Neural progenitor cell (in vitro differentiated cells): ENCODE data around the gene ANKRA2. TPM values are rescaled to one million over a fixed set of nuclear protein-coding genes. Genes with fewer than 3 reads are reported as not detected.

ENCODE experiments used
- DNase-seq: peaks from one replicate; pipeline ENCODE4 v3.0.0-alpha.2; 2016; ENCODE audit warnings: low spot score
- H2AFZ ChIP-seq: fragments of 200-600 bp; sonication (generic); replicated peaks from 2 replicates; pipeline ENCODE4 v1.6.1; 2016; ENCODE audit warnings: antibody characterized with exemption
- H3F3A ChIP-seq: fragments of 200-600 bp; sonication (generic); 2 replicates; pipeline ENCODE4 v1.6.1; 2016; ENCODE audit warnings: antibody characterized with exemption, low read depth
- H3K27ac ChIP-seq: fragments of 200-600 bp; sonication (generic); 2 replicates; pipeline ENCODE4 v1.5.1; 2016; ENCODE audit warnings: mild to moderate bottlenecking
- H3K27me3 ChIP-seq: fragments of 200-600 bp; sonication (generic); 2 replicates; pipeline ENCODE4 v1.6.1; 2016; ENCODE audit warnings: mild to moderate bottlenecking, moderate library complexity
- H3K36me3 ChIP-seq: fragments of 200-600 bp; sonication (generic); 2 replicates; pipeline ENCODE4 v1.5.1; 2016
- H3K4me1 ChIP-seq: fragments of 200-600 bp; sonication (generic); 2 replicates; pipeline ENCODE4 v1.6.1; 2016; ENCODE audit warnings: mixed run types
- H3K4me2 ChIP-seq: fragments of 200-600 bp; sonication (generic); 2 replicates; pipeline ENCODE4 v1.6.1; 2016
- H3K4me3 ChIP-seq: fragments of 200-600 bp; sonication (generic); 2 replicates; pipeline ENCODE4 v1.5.1; 2016
- H3K79me2 ChIP-seq: fragments of 200-600 bp; sonication (generic); 2 replicates; pipeline ENCODE4 v1.6.1; 2016; ENCODE audit warnings: low read depth
- H3K9ac ChIP-seq: fragments of 200-600 bp; sonication (generic); 2 replicates; pipeline ENCODE4 v1.6.1; 2016
- H3K9me3 ChIP-seq: fragments of 200-600 bp; sonication (generic); 2 replicates; pipeline ENCODE4 v1.5.1; 2016; ENCODE audit warnings: low read depth
- H4K20me1 ChIP-seq: fragments of 200-600 bp; sonication (generic); 2 replicates; pipeline ENCODE4 v1.6.1; 2016; ENCODE audit warnings: low read depth
- H3K27ac Mint-ChIP-seq: 3 replicates; pipeline ENCODE4 v1.8.0; 2021; ENCODE audit warnings: mixed read lengths
- H3K27me3 Mint-ChIP-seq: 2 replicates; pipeline ENCODE4 v1.8.0; 2022; ENCODE audit warnings: low read depth, mild to moderate bottlenecking, inconsistent platforms, moderate library complexity, mixed read lengths; ENCODE audit not compliant: insufficient read depth
- H3K36me3 Mint-ChIP-seq: 3 replicates; pipeline ENCODE4 v1.8.0; 2021; ENCODE audit warnings: mixed read lengths
- H3K4me1 Mint-ChIP-seq: 3 replicates; pipeline ENCODE4 v1.8.0; 2021; ENCODE audit warnings: mixed read lengths
- H3K4me3 Mint-ChIP-seq: 3 replicates; pipeline ENCODE4 v1.8.0; 2021; ENCODE audit warnings: mild to moderate bottlenecking, moderate library complexity, mixed read lengths
- H3K9me3 Mint-ChIP-seq: 3 replicates; pipeline ENCODE4 v1.8.0; 2020; ENCODE audit warnings: mixed read lengths
- CTCF ChIP-seq: fragments of 200-600 bp; sonication (generic); IDR thresholded peaks from 2 replicates; pipeline ENCODE4 v1.5.1; 2017; ENCODE audit warnings: antibody characterized with exemption, mild to moderate bottlenecking
- EZH2 ChIP-seq: fragments of 200-600 bp; sonication (generic); IDR thresholded peaks from 2 replicates; pipeline ENCODE4 v1.6.1; 2017; ENCODE audit warnings: antibody characterized with exemption, mild to moderate bottlenecking, moderate library complexity
- EZH2phosphoT487 ChIP-seq: fragments of 200-600 bp; sonication (generic); IDR thresholded peaks from 2 replicates; pipeline ENCODE4 v1.6.1; 2017; ENCODE audit warnings: antibody characterized with exemption
- total RNA-seq: library from RNA; depleted of rRNA; stranded (reverse); fragments of >200 nt; gene quantifications from 2 replicates; pipeline ENCODE4 v1.2.3, GENCODE V29; 2015; ENCODE audit warnings: low replicate concordance

The ANKRA2 gene, protein sequence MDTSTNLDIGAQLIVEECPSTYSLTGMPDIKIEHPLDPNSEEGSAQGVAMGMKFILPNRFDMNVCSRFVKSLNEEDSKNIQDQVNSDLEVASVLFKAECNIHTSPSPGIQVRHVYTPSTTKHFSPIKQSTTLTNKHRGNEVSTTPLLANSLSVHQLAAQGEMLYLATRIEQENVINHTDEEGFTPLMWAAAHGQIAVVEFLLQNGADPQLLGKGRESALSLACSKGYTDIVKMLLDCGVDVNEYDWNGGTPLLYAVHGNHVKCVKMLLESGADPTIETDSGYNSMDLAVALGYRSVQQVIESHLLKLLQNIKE
- total RNA-seq, result 32.7 and 64.3 TPM in 2 replicates

DNA sequence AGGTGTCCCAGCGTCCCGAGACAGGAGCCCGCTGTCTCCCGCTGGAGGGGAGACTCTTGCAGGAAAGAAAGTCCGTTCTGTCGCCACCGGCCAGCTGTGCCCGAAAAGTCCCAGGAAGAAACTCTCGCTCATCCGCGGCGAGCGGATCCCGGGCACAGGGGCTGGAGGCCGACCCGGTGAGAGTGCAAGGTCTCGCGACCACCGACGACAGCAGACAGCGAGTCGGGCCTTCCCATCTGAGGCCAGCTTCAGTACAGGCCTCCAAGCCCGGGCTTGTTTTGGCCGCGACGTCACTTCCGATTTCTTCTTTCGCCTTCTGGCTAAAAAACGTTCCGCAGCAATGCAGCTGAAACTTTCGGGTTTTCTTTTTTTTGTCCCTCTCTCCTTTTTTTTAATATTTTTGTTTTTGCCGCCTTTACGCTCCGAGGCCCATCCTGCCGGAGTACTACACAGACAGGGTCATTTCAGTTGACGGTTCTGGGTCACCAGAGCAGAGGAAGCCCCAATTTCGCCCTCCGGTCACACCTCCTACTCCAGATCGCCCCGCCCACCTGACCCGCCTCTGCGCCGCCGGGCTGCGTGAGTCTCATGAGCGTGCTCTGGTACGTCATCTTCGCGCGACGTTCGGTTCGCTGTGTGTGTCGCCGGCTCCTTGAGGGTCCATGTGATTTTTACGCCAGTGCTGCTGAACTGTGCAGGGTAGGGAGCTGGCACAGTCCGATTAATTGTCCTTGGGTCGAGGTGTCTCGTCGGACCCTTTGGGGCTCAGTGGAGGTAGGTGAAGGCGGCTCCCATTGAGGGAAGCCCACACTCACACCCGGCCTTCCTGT, at the start of gene ANKRA2, which contains the start of gene UTP15:
TSS of gene ANKRA2 (minus strand) at position 501 of the 830 bp plus-strand sequence. CDS start 2,758 bp downstream, outside the sequence.
TSS of gene UTP15 (plus strand) at position 605 of the 830 bp plus-strand sequence. CDS start 1,602 bp downstream, outside the sequence.
- peak within 1 kb of the TSS; percentile 49 for H3K27ac ChIP-seq
- DNase-seq, result peak; percentile 100
- H3K9me3 Mint-ChIP-seq, result no peaks in the 10 kb centered on the region

DNA sequence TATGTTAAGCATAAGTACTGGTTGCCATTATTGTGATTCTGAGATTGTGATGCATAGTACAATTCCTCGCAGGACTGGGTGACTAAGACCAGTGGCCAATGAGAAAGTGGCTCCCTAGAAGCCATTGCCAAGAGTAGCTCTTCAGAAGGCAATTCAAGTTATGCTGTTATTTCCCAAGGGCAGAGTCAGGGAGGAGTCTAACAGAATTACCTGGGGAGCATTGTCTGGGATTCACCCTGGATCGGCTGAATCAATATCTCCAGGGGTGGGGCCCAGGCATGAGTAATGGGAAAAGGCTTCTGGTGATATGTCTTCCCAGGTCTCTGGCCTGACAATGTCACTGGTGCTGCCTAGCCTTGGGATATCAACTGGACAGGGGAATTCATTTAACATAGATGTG, 49.6 kb upstream of the ANKRA2 start:
- H3K4me2 ChIP-seq, result no peak overlapping the region

More for the DNA sequence above, at the start of gene ANKRA2, which contains the start of gene UTP15:
- Histone ChIP-seq H2AFZ (peak within 1 kb of the TSS; percentile 86), H3K27me3 (no peaks in the 10 kb centered on the region), H3K9ac (peak within 1 kb of the TSS; percentile 90), H3K4me2 (peak within 1 kb of the TSS; percentile 96), H3K4me1 (peaks cover 18% of the 10 kb centered on the region), H4K20me1 (no peaks in the 10 kb centered on the region), H3K9me3 (no peaks in the 10 kb centered on the region), H3K79me2 (peaks cover 70% of the 10 kb centered on the region), H3F3A (peaks cover 4% of the 10 kb centered on the region), H3K4me3 (peak within 1 kb of the TSS; percentile 92), H3K36me3 (no peaks in the 10 kb centered on the region)
- H3K4me1 Mint-ChIP-seq, result peaks cover 15% of the 10 kb centered on the region
- no peaks in the 10 kb centered on the region for H3K27me3 Mint-ChIP-seq
- TF ChIP-seq EZH2phosphoT487, result no peak
- no peak for TF ChIP-seq CTCF
- no peak for TF ChIP-seq EZH2
- peaks cover 5% of the 10 kb centered on the region for H3K36me3 Mint-ChIP-seq
- H3K27ac Mint-ChIP-seq, result peak within 1 kb of the TSS; percentile 95
- H3K4me3 Mint-ChIP-seq, result peak within 1 kb of the TSS; percentile 97

GRCh38 chr5:73612799-73613198, 47.4 kb upstream of the ANKRA2 start:
- TF ChIP-seq EZH2phosphoT487 (no peak), CTCF (no peak), EZH2 (no peak)
- H3K36me3 ChIP-seq, result no peaks in the 10 kb centered on the region
- H3K79me2 ChIP-seq, result no peaks in the 10 kb centered on the region
- no peaks in the 10 kb centered on the region for H3K4me1 Mint-ChIP-seq
- H3K4me2 ChIP-seq, result no peak overlapping the region
- H3K9me3 ChIP-seq, result no peaks in the 10 kb centered on the region
- no peak overlapping the region for H3K4me3 Mint-ChIP-seq
- H3K9me3 Mint-ChIP-seq, result no peaks in the 10 kb centered on the region
- H3K27me3 Mint-ChIP-seq, result peaks cover 2% of the 10 kb centered on the region
- no peaks in the 10 kb centered on the region for H4K20me1 ChIP-seq
- no peak overlapping the region for H3K27ac ChIP-seq
- no peaks in the 10 kb centered on the region for H3K27me3 ChIP-seq
- H3K27ac Mint-ChIP-seq, result no peak overlapping the region
- H3K4me3 ChIP-seq, result no peak overlapping the region
- H3K4me1 ChIP-seq, result no peaks in the 10 kb centered on the region
- H3K9ac ChIP-seq, result no peak overlapping the region
- DNase-seq, result no peak
- no peaks in the 10 kb centered on the region for H3F3A ChIP-seq
- H2AFZ ChIP-seq, result no peak overlapping the region
- H3K36me3 Mint-ChIP-seq, result no peaks in the 10 kb centered on the region

More for the DNA sequence above, 49.6 kb upstream of the ANKRA2 start:
- Histone ChIP-seq H3K9me3 (no peaks in the 10 kb centered on the region), H4K20me1 (no peaks in the 10 kb centered on the region), H3K27ac (no peak overlapping the region), H3K4me3 (no peak overlapping the region), H3K79me2 (no peaks in the 10 kb centered on the region), H3K9ac (no peak overlapping the region), H3K27me3 (no peaks in the 10 kb centered on the region), H3F3A (no peaks in the 10 kb centered on the region), H3K4me1 (no peaks in the 10 kb centered on the region), H3K36me3 (no peaks in the 10 kb centered on the region), H2AFZ (no peak overlapping the region)
- Mint-ChIP-seq H3K4me1 (no peaks in the 10 kb centered on the region), H3K9me3 (no peaks in the 10 kb centered on the region), H3K36me3 (no peaks in the 10 kb centered on the region), H3K27ac (no peak overlapping the region), H3K27me3 (peaks cover under 1% of the 10 kb centered on the region), H3K4me3 (no peak overlapping the region)
- TF ChIP-seq EZH2phosphoT487 (no peak), CTCF (no peak), EZH2 (no peak)
- DNase-seq, result no peak
